Peyer's patch (tissue), 4 donors: ENCODE data around the gene CYSRT1. TPM values are rescaled to one million over a fixed set of nuclear protein-coding genes. Genes with fewer than 3 reads are reported as not detected.

ENCODE experiments used
- DNase-seq, 3 donors: peaks; one replicate each; pipeline ENCODE4 v3.0.0-alpha.2; 2017 to 2019
- H3K27ac ChIP-seq, 4 donors: fragments of 200-600 bp; sonication (generic); one replicate each; pipeline ENCODE4 v1.5.1; 2016 to 2019
- H3K27me3 ChIP-seq, 2 donors: fragments of 200-600 bp; sonication (generic); one replicate each; pipeline ENCODE4 v1.5.1; 2019
- H3K36me3 ChIP-seq, 3 donors: fragments of 200-600 bp; sonication (generic); one replicate each; pipeline ENCODE4 v1.5.1; 2016 to 2019
- H3K4me1 ChIP-seq, 4 donors: fragments of 200-600 bp; sonication (generic); one replicate each; pipeline ENCODE4 v1.5.1; 2016 to 2019
- H3K4me3 ChIP-seq, 4 donors: fragments of 200-600 bp; sonication (generic); 1 replicate in 3 of 4; 2 replicates in 1 of 4; pipeline ENCODE4 v1.5.1; 2016 to 2019; ENCODE audit warnings: mild to moderate bottlenecking in 1 of 4
- H3K9me3 ChIP-seq, 4 donors: fragments of 200-600 bp; sonication (generic); one replicate each; pipeline ENCODE4 v1.5.1; 2016 to 2019; ENCODE audit warnings: mild to moderate bottlenecking in 1 of 4
- CTCF ChIP-seq, 6 experiments: fragments of 450-650 bp in 4 of 6; fragments of 200-600 bp in 2 of 6; sonication (generic) in 1 of 6; IDR thresholded peaks; one replicate each; pipeline ENCODE4 v1.5.1; 2017 to 2019; ENCODE audit warnings: antibody characterized with exemption in 6 of 6, mild to moderate bottlenecking in 3 of 6, moderate library complexity in 1 of 6
- POLR2A ChIP-seq, 2 donors: fragments of 450-650 bp; IDR thresholded peaks; one replicate each; pipeline ENCODE4 v1.5.1; 2017; ENCODE audit warnings: antibody characterized with exemption in 2 of 2, mild to moderate bottlenecking in 2 of 2, moderate library complexity in 2 of 2
- total RNA-seq, 4 donors: library from RNA; depleted of rRNA; stranded (reverse); fragments of >200 nt; gene quantifications; one replicate each; pipeline ENCODE4 v1.1.0, GENCODE V29; 2016

The CYSRT1 gene
- total RNA-seq, 4 donors from 2014 or later: 1.3 to 1.9 TPM; not detected in 2

- no peak for TF ChIP-seq POLR2A (IDR thresholded peaks at IDR 0.05)
- TF ChIP-seq CTCF (IDR thresholded peaks at IDR 0.05): no peak
- Histone ChIP-seq H3K27ac (no peak overlapping the region), H3K27me3 (no peaks in the 10 kb centered on the region), H3K9me3 (no peaks in the 10 kb centered on the region), H3K36me3 (peaks cover 0 to 65% (median 0%) of the 10 kb centered on the region in 3 donors), H3K4me3 (no peak overlapping the region), H3K4me1 (peaks cover 0 to 11% (median 0%) of the 10 kb centered on the region in 4 donors)
- no peak for DNase-seq
Observed at GRCh38 chr9:137178939-137179630, 45.9 kb upstream of the CYSRT1 start.

GRCh38 chr9:137179761-137180160 is 45.2 kb upstream of the CYSRT1 start:
- no peak for DNase-seq
- no peak for TF ChIP-seq POLR2A (IDR thresholded peaks at IDR 0.05)
- no peak for TF ChIP-seq CTCF (IDR thresholded peaks at IDR 0.05)
- Histone ChIP-seq H3K27me3 (no peaks in the 10 kb centered on the region), H3K27ac (no peak overlapping the region), H3K4me1 (peaks cover 0 to 11% (median 0%) of the 10 kb centered on the region in 4 donors), H3K9me3 (no peaks in the 10 kb centered on the region), H3K36me3 (peaks cover 0 to 72% (median 0%) of the 10 kb centered on the region in 3 donors), H3K4me3 (no peak overlapping the region)

- Histone ChIP-seq H3K4me3 (no peak overlapping the region), H3K27ac (no peak overlapping the region), H3K9me3 (no peaks in the 10 kb centered on the region), H3K4me1 (peaks cover 0 to 4% (median under 1%) of the 10 kb centered on the region in 4 donors), H3K27me3 (no peaks in the 10 kb centered on the region), H3K36me3 (peaks cover 0 to 77% (median 0%) of the 10 kb centered on the region in 3 donors)
- TF ChIP-seq POLR2A (IDR thresholded peaks at IDR 0.05): no peak
- TF ChIP-seq CTCF (IDR thresholded peaks at IDR 0.05): no peak
- DNase-seq: no peak
Observed at GRCh38 chr9:137180491-137180890, 44.5 kb upstream of the CYSRT1 start.

DNA sequence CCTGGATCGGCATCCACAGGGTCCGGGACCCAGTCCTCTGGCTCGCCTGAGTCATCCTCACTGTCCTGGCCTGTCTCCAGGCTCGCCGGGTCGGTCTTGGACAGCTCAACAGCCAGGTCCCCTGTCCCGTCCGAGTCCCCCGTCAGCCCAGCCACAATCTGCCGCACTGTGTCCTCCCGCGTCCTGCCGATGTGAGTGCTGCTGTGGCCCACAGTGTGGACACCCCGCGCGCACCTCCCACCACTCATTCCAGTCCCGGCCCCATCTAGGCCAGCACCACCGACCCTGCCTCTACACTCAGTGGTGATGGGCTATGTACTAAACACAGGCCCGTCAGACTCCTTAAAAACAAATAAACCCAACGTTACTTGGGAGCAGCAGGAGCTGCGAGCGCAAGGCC is 43.3 kb upstream of the CYSRT1 start:
- Histone ChIP-seq H3K27ac (no peak overlapping the region), H3K36me3 (peaks cover 0 to 86% (median 0%) of the 10 kb centered on the region in 3 donors), H3K4me1 (peaks cover 0 to 10% (median 5%) of the 10 kb centered on the region in 4 donors), H3K9me3 (no peaks in the 10 kb centered on the region), H3K27me3 (no peaks in the 10 kb centered on the region), H3K4me3 (no peak overlapping the region)
- no peak for DNase-seq
- TF ChIP-seq CTCF (IDR thresholded peaks at IDR 0.05) (no peak), POLR2A (IDR thresholded peaks at IDR 0.05) (no peak)

DNA sequence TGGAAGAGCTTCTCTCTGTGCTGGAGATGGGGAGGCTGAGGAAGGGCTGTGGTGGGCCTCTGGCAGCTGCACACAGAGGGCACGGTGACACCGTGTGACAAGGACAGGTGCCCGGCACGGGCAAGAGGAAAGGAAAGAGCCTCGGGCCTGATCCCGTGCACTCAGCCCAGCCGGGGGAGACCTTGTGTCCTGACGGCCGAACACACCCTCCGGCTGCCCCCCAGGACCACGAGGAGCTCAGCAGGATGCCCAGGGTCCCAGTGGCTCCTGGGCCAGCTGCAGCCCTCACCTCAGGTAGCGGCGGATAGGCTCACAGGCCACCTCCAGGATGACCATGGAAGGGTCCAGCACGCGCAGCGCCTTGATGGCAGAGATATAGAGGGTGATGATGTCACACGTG is 42.1 kb upstream of the CYSRT1 start:
- Histone ChIP-seq H3K27ac (no peak overlapping the region), H3K4me1 (peaks cover 6 to 22% (median 15%) of the 10 kb centered on the region in 4 donors), H3K27me3 (no peaks in the 10 kb centered on the region), H3K9me3 (no peaks in the 10 kb centered on the region), H3K36me3 (peaks cover 0 to 88% (median 0%) of the 10 kb centered on the region in 3 donors), H3K4me3 (no peak overlapping the region)
- DNase-seq: no peak
- TF ChIP-seq CTCF (IDR thresholded peaks at IDR 0.05): no peak
